Epithelial cell of proximal tubule (primary cell): ENCODE results near the gene TCF25. TPM values are rescaled to one million over a fixed set of nuclear protein-coding genes. Genes with fewer than 3 reads are reported as not detected.

ENCODE experiments used
- DNase-seq: peaks from one replicate; pipeline ENCODE4 v3.0.0-alpha.2; 2011; ENCODE audit warnings: low read depth
- H3K4me3 ChIP-seq: 2 replicates; pipeline ENCODE4 v1.5.1; 2011; ENCODE audit warnings: low read depth, mild to moderate bottlenecking, low read length
- total RNA-seq: library from RNA; depleted of rRNA; stranded (reverse); fragments of >200 nt; gene quantifications from 2 replicates; pipeline ENCODE4 v1.2.3, GENCODE V29; 2015
- TF ChIP-seq, protein P1 (sequence below): conservative IDR thresholded peaks from 2 replicates; pipeline ENCODE4 v1.5.1; 2012; ENCODE audit warnings: low read depth, mild to moderate bottlenecking, low read length

TCF25 gene
- total RNA-seq, 1 donor from 2014 or later: 192 TPM

DNA sequence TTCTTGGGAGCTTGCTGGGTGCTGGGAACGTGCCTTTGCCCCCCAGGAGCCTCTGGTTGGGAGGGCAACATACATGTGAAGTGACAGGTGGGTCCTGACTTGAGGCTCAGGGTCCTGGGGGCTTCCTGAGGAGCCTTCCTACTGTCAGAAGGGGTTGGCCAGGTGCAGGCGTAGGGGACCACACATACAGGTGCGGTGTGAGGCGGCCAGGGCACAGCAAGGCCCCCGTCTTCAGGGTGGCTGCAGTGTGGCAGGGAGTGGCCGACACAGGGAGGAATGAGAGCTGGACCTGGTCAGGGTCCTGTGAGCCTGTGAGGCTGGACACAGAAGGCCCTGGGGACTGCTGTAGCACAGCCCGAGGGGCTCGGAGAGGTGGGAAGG lies 10.6 kb downstream of the TCF25 start:
- no peak overlapping the region for H3K4me3 ChIP-seq
- DNase-seq: no peak
- TF ChIP-seq, protein P1, sequence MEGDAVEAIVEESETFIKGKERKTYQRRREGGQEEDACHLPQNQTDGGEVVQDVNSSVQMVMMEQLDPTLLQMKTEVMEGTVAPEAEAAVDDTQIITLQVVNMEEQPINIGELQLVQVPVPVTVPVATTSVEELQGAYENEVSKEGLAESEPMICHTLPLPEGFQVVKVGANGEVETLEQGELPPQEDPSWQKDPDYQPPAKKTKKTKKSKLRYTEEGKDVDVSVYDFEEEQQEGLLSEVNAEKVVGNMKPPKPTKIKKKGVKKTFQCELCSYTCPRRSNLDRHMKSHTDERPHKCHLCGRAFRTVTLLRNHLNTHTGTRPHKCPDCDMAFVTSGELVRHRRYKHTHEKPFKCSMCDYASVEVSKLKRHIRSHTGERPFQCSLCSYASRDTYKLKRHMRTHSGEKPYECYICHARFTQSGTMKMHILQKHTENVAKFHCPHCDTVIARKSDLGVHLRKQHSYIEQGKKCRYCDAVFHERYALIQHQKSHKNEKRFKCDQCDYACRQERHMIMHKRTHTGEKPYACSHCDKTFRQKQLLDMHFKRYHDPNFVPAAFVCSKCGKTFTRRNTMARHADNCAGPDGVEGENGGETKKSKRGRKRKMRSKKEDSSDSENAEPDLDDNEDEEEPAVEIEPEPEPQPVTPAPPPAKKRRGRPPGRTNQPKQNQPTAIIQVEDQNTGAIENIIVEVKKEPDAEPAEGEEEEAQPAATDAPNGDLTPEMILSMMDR: no peak

DNA sequence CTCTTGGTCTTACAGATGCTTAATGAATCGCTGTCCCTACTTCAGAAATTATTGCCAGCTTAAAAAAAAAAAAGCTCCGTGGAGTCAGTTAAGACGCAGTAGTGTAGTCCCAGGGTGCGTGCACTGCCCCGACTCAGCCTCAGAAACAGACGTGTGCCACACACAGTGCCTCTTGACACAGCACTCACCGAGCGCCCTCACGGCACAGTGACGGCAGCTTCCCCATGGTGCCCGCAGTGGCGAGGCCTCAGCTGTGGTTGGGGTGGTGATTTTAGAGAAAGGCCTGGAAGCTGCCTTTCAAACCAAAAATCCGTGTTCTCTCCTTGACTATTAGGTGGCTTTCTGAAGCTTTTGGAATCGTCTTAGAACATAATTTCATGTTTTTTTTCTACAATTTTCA lies 13.9 kb downstream of the TCF25 start:
- DNase-seq: no peak
- TF ChIP-seq, protein P1: no peak
- no peak overlapping the region for H3K4me3 ChIP-seq

DNA sequence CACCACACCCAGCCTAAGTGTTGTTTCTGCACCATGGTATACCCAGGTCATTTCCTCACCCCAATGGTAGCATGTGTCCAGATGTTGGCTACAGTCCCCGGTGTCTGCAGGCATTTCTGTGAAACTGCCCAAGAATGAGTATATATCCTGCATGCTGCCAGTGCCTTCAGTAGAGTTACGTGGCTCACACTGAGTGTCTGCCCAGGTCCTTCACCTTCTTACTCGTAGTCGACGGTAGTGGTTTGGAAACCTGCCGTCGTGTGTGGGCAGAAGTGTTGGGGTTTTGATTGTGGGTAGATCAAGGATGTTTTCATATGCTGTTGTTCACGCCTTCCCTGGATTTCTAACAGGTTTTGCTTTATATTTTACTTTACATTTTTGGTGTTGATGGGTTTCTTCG lies 16.8 kb downstream of the TCF25 start:
- no peak for DNase-seq
- TF ChIP-seq, protein P1: no peak
- no peak overlapping the region for H3K4me3 ChIP-seq

DNA sequence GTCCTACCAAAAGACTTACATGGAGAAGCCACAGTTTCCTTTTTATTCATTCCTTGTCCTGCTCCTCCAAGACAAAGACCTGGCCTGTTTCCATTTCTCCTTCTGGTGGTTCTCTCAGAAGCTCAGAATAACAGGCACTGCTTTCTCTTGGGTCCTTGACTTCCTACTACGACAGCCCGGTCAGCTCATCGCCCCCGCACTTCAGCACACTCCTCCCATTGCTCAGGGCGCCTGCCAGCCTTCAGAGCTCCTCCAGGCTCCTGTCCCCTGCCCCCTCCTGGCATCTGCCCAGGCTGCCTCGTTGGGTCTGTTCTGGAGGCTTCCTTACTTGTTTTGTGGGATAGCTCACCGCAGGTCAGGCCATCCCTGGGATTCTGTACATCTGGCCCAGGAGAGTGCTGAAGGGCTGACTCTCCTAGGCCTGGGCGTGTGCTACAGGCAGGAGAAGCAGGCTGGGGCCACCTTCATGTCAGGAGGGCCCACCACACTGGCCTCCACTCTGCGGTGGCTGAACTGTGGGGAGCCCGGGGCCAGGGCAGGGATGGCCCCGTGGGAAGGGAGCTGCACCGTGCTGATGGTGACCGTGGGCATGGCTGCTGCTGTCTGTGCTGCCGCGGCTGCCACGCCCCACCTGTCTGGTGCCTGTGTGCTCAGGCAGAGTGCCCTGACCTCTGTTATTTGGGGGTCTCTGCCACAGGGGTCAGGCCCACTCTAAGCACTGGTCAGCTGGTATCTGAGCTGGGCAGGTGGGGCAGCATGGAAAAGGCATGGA lies 17.7 kb downstream of the TCF25 start:
- TF ChIP-seq, protein P1: no peak
- no peak for DNase-seq
- no peak overlapping the region for H3K4me3 ChIP-seq

DNA sequence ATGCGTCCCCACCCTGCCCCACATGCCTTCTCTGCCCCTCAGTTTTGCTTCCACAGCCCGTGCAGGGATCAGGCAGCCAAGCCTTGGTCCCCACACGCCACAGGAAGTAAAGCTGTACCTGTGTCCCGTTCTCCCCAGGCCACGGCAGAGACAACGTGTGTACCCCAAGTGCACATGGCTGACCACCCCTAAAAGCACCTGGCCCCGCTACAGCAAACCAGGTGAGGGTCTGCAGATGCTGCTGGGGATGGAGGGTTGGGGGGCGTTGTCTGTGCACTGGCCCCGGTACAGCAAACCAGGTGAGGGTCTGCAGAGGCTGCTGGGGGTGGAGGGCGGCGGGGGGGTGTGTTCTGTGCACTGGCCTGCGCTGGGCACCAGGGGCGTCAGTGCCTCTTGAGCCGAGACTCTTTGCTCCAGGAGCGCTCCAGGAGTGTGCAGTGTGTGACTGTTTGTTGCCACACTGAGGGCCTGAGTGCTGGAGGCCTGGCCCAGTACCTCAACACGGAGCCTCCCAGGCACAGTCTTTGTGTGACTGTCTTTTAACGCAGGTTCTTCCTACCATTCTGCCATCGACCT lies 18.8 kb downstream of the TCF25 start:
- H3K4me3 ChIP-seq: no peak overlapping the region
- DNase-seq: no peak
- TF ChIP-seq, protein P1: no peak

DNA sequence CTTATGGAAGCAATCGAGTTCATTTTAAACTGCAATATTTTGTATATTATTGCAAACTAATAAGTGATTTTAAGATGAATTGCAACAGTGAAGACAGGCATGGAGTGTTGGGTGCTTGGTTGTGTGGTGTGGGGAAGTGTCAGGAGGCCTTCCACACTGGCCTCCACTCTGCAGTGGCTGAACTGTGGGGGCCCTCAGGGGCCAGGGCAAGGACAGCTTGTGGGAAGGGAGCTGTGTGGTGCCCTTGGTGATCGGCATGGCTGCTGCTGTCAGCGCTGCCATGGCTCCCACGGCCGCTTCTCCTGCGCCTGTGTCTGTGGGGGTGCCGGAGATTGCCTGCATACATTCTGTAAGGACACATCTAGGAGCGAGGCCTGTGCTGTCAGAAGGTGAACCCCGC lies 19.2 kb downstream of the TCF25 start:
- no peak overlapping the region for H3K4me3 ChIP-seq
- TF ChIP-seq, protein P1: no peak
- no peak for DNase-seq
